ENCODE data around the gene ADARB2.

DNA sequence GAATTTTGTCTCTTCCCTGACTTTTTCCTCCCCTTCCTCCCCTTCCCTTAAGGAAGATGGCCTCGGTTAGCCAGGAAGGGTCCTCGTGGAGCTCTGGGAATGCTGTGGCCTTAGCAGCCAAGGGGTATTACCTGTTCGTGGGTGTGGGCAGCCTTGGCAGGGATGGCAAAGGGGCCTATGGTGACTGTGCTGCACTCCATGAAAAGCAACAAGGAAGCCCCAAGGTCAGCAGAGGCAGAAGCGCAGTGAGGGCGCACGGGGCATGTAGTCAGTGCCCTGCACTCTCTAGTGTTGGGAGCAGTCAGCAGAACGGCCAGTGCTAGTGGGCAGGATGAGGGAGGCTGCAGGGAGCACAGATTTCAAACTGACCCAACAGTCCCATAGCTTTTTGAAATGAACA, 191.8 kb downstream of the ADARB2 start:
- TF ChIP-seq EZH2phosphoT487 (IDR thresholded peaks at IDR 0.05; ENCODE audit: insufficient read depth, low read depth) = no peak
- TF ChIP-seq EZH2 (IDR thresholded peaks at IDR 0.05; ENCODE audit: insufficient read depth, poor library complexity, severe bottlenecking) = no peak
